Activated T-helper 2 cell treated with anti-CD3 and anti-CD28 coated beads, Interferon-gamma antibody, Interleukin-2, Interleukin-4, amounts not matched to agents 10 μg/mL and 5 μg/mL and 100 μg/mL, durations not matched to agents 14 hours and 24 hours and 36 hours (primary cell): ENCODE results near the gene BICRA. TPM values are rescaled to one million over a fixed set of nuclear protein-coding genes. Genes with fewer than 3 reads are reported as not detected.

Experiments used
- DNase-seq: peaks from one replicate; pipeline ENCODE4 v3.0.0; 2021; ENCODE audit warnings: low spot score
- H3K27ac Mint-ChIP-seq: one replicate; pipeline ENCODE4 v1.8.0; 2021; ENCODE audit warnings: mixed read lengths
- H3K27me3 Mint-ChIP-seq: one replicate; pipeline ENCODE4 v1.8.0; 2021; ENCODE audit warnings: low read depth, mixed read lengths
- H3K36me3 Mint-ChIP-seq: one replicate; pipeline ENCODE4 v1.8.0; 2021; ENCODE audit warnings: low read depth, mixed read lengths
- H3K4me1 Mint-ChIP-seq: one replicate; pipeline ENCODE4 v1.8.0; 2021; ENCODE audit warnings: low read depth, mixed read lengths
- H3K4me3 Mint-ChIP-seq: one replicate; pipeline ENCODE4 v1.8.0; 2021; ENCODE audit warnings: low read depth, mild to moderate bottlenecking, moderate library complexity, mixed read lengths
- H3K9me3 Mint-ChIP-seq: one replicate; pipeline ENCODE4 v1.8.0; 2021; ENCODE audit warnings: mixed read lengths
- intact Hi-C: fragments of 100-400 bp; cut with micrococcal nuclease; formaldehyde crosslinking; loops from one replicate; pipeline ENCODE4 v1.15.1; 2023
- total RNA-seq: library from RNA; stranded (reverse); gene quantifications from 2 replicates; pipeline ENCODE4 v1.2.3, GENCODE V29; 2022

BICRA gene
- total RNA-seq, 1 donor from 2014 or later, result 12.2 TPM

GRCh38 chr19:47644743-47645482, 36.0 kb downstream of the BICRA start:
- H3K36me3 Mint-ChIP-seq, result peaks cover 16% of the 10 kb centered on the region
- H3K27ac Mint-ChIP-seq, result no peak overlapping the region
- H3K4me3 Mint-ChIP-seq, result no peak overlapping the region
- no peaks in the 10 kb centered on the region for H3K27me3 Mint-ChIP-seq
- intact Hi-C loops, result no loop called here
- no peaks in the 10 kb centered on the region for H3K4me1 Mint-ChIP-seq
- DNase-seq, result no peak
- no peaks in the 10 kb centered on the region for H3K9me3 Mint-ChIP-seq

GRCh38 chr19:47646924-47647323, 38.0 kb downstream of the BICRA start:
- Mint-ChIP-seq H3K4me3 (no peak overlapping the region), H3K27ac (no peak overlapping the region), H3K27me3 (no peaks in the 10 kb centered on the region), H3K4me1 (peaks cover 4% of the 10 kb centered on the region), H3K9me3 (no peaks in the 10 kb centered on the region), H3K36me3 (peaks cover 13% of the 10 kb centered on the region)
- DNase-seq, result no peak
- intact Hi-C loops, result no loop called here

GRCh38 chr19:47649588-47649987, 40.7 kb downstream of the BICRA start:
- Mint-ChIP-seq H3K27me3 (no peaks in the 10 kb centered on the region), H3K9me3 (no peaks in the 10 kb centered on the region), H3K4me3 (no peak overlapping the region), H3K36me3 (peaks cover 13% of the 10 kb centered on the region), H3K27ac (no peak overlapping the region), H3K4me1 (peaks cover 4% of the 10 kb centered on the region)
- no peak for DNase-seq
- intact Hi-C loops, result no loop called here

GRCh38 chr19:47650700-47651099, 41.8 kb downstream of the BICRA start:
- intact Hi-C loops, result no loop called here
- peaks cover 6% of the 10 kb centered on the region for H3K36me3 Mint-ChIP-seq
- DNase-seq, result no peak
- H3K9me3 Mint-ChIP-seq, result no peaks in the 10 kb centered on the region
- no peaks in the 10 kb centered on the region for H3K27me3 Mint-ChIP-seq
- no peak overlapping the region for H3K27ac Mint-ChIP-seq
- no peak overlapping the region for H3K4me3 Mint-ChIP-seq
- H3K4me1 Mint-ChIP-seq, result peaks cover 4% of the 10 kb centered on the region

DNA sequence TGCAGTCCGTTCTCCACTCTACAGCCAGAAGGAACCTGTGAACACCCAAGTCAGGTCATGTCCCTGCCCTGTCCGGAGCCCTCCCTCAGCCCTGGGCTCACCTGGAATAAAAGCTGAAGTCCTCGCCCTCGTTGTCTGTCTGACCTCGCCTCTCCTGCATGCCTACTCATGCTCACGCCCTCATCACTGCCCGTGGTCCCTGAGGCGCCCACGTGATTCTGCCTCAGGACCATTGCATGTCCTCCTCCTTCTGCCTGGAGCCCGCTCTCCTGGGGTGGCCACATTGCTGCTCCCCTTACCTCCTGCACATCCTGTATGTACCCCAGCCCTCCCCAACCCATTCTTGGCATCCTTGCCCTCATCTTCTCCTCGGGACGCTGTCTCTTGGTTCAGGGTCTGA, 42.2 kb downstream of the BICRA start:
- no peak overlapping the region for H3K4me3 Mint-ChIP-seq
- no peak for DNase-seq
- intact Hi-C loops, result no loop called here
- H3K27me3 Mint-ChIP-seq, result no peaks in the 10 kb centered on the region
- peaks cover 2% of the 10 kb centered on the region for H3K36me3 Mint-ChIP-seq
- H3K9me3 Mint-ChIP-seq, result no peaks in the 10 kb centered on the region
- H3K27ac Mint-ChIP-seq, result no peak overlapping the region
- H3K4me1 Mint-ChIP-seq, result peaks cover 4% of the 10 kb centered on the region

GRCh38 chr19:47651691-47652090, 42.8 kb downstream of the BICRA start:
- Mint-ChIP-seq H3K9me3 (no peaks in the 10 kb centered on the region), H3K4me3 (no peak overlapping the region), H3K36me3 (no peaks in the 10 kb centered on the region), H3K27me3 (no peaks in the 10 kb centered on the region), H3K4me1 (peaks cover 4% of the 10 kb centered on the region), H3K27ac (no peak overlapping the region)
- DNase-seq, result no peak
- intact Hi-C loops, result no loop called here

DNA sequence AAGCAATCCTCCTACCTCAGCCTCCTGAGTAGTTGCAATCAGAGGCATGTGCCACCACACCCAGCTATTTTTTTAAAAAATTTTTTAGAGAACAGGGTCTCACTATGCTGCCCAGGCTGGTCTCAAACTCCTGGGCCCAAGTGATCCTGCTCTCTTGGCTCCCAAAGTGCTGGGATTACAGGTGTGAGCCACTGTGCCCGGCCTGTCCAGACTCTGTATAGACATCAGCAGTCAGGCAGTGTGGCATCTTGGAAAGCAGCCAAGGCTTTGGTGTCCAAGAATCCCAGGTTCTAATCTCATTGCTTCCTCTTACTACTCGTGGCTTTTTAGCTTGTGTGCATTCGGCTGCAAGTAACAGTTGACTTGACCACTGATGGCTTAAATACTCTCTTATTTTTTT, 43.4 kb downstream of the BICRA start:
- H3K36me3 Mint-ChIP-seq, result no peaks in the 10 kb centered on the region

DNA sequence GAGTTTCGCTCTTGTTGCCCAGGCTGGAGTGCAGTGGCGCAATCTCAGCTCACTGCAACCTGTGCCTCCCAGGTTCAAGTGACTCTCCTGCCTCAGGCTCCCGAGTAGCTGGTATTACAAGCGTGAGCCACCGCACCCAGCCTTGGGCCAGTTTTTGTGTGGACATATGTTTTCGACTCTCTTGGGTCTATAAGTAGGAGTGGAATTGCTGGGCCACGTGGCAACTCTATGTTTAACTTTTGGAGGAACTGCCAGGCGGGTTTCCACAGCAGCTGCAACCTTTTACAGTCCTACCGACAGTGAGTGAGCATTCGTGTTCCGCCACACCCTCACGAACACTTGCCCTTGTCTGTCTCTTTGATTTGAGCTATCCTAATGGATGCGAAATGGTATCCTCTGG, 44.9 kb downstream of the BICRA start:
- Mint-ChIP-seq H3K4me1 (peaks cover 4% of the 10 kb centered on the region), H3K4me3 (no peak overlapping the region), H3K9me3 (no peaks in the 10 kb centered on the region), H3K27me3 (no peaks in the 10 kb centered on the region), H3K27ac (no peak overlapping the region), H3K36me3 (no peaks in the 10 kb centered on the region)
- intact Hi-C loops, result no loop called here
- no peak for DNase-seq

More for the DNA sequence above, 43.4 kb downstream of the BICRA start:
- intact Hi-C loops, result no loop called here
- no peak for DNase-seq
- Mint-ChIP-seq H3K27ac (no peak overlapping the region), H3K4me3 (no peak overlapping the region), H3K4me1 (peaks cover 4% of the 10 kb centered on the region), H3K27me3 (no peaks in the 10 kb centered on the region), H3K9me3 (no peaks in the 10 kb centered on the region)

GRCh38 chr19:47657719-47658118, 48.8 kb downstream of the BICRA start:
- H3K4me3 Mint-ChIP-seq, result no peak overlapping the region
- H3K36me3 Mint-ChIP-seq, result no peaks in the 10 kb centered on the region
- H3K27ac Mint-ChIP-seq, result no peak overlapping the region
- intact Hi-C loops, result no loop called here
- DNase-seq, result no peak
- H3K9me3 Mint-ChIP-seq, result no peaks in the 10 kb centered on the region
- no peaks in the 10 kb centered on the region for H3K27me3 Mint-ChIP-seq
- H3K4me1 Mint-ChIP-seq, result no peaks in the 10 kb centered on the region

DNA sequence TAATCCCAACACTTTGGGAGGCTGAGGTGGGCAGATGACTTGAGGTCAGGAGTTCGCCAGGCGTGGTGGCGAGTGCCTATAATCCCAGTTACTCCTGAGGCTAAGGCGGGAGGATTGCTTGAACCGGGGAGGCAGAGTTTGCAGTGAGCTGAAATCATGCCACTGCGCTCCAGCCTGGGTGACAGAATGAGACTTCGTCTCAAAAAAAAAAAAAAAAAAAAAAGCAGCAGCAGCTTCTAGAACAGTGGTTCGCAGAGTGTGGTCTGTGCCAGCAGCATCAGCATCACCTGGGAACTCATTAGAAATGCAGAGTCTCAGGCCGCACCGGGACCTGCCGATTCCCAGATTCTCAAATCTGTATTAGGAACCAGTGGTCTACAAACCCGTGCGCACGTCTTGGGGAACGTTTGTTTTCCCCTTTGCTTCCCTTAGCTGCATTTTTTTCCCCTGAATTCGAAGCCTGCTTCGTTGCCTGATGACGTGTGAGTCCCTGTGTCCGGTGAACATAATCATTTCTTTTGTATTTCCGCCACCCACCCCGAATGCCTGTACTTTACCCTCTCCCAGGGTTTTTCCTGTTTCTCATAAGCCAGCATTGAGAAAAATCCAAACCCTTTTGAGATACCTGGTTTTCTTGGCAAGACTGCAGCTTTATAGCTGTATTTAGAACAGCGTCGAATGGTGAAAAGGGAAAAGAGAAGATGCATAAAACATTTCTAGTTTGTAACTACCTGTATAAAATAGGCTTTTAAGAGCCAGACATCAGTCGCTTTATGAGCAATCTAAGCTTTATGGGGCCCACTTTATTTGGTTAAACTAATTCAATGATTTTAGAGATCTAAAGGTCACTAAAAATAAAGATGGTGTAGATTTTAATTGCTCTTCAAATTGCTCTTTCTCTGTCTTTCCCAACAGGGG, 49.8 kb downstream of the BICRA start:
- no peak overlapping the region for H3K4me3 Mint-ChIP-seq

DNA sequence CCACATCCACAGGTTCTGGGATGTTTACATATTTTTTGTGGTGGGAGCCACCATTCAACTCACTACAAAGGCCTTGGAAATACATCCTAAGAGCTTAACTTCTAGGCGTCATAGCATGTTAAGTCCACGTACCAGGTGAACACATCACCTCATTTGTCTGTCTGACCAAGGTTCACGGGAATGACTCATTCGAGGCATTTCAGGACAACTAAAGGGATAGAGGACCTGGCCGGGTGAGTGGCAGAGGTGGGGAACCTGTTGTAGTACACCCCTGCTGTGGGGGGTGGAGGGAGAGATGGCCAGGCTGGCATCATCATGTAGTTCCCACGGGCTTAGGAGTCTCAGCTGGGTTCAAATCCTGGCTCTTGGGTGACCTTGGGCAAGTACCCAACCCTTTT, 51.5 kb downstream of the BICRA start:
- Mint-ChIP-seq H3K27ac (no peak overlapping the region), H3K9me3 (no peaks in the 10 kb centered on the region), H3K36me3 (no peaks in the 10 kb centered on the region), H3K27me3 (no peaks in the 10 kb centered on the region), H3K4me1 (no peaks in the 10 kb centered on the region), H3K4me3 (no peak overlapping the region)
- intact Hi-C loops, result no loop called here
- no peak for DNase-seq

More for the DNA sequence above, 49.8 kb downstream of the BICRA start:
- H3K27ac Mint-ChIP-seq, result no peak overlapping the region
- DNase-seq, result no peak
- H3K27me3 Mint-ChIP-seq, result no peaks in the 10 kb centered on the region
- no peaks in the 10 kb centered on the region for H3K4me1 Mint-ChIP-seq
- no peaks in the 10 kb centered on the region for H3K36me3 Mint-ChIP-seq
- intact Hi-C loops, result no loop called here
- H3K9me3 Mint-ChIP-seq, result no peaks in the 10 kb centered on the region

- intact Hi-C loops, result no loop called here
- Mint-ChIP-seq H3K36me3 (no peaks in the 10 kb centered on the region), H3K4me1 (no peaks in the 10 kb centered on the region), H3K9me3 (no peaks in the 10 kb centered on the region), H3K27ac (no peak overlapping the region), H3K4me3 (no peak overlapping the region), H3K27me3 (no peaks in the 10 kb centered on the region)
- no peak for DNase-seq
Observed at GRCh38 chr19:47661161-47661560, 52.2 kb downstream of the BICRA start.

DNA sequence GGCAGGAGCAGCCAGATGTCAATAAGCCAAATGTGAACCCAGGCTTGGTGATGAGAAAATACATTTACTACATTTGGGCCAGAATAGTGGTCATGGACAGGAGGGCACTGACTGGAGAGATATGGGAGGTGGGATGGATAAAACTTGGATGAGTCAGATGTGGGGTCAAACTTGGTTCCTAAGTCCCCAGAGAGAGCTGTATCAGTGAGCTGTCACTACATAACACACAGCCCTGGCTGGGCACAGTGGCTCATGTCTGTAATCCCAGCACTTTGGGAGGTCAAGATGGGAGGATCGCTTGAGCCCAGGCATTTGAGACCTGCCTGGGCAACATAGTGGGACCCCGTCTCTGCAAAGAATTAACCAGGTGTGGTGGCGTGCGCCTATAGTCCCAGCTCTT, 52.7 kb downstream of the BICRA start:
- H3K27ac Mint-ChIP-seq, result no peak overlapping the region
- intact Hi-C loops, result no loop called here

More for the DNA sequence above, 52.7 kb downstream of the BICRA start:
- DNase-seq, result no peak
- H3K27me3 Mint-ChIP-seq, result no peaks in the 10 kb centered on the region
- no peaks in the 10 kb centered on the region for H3K36me3 Mint-ChIP-seq
- no peak overlapping the region for H3K4me3 Mint-ChIP-seq
- no peaks in the 10 kb centered on the region for H3K9me3 Mint-ChIP-seq
- no peaks in the 10 kb centered on the region for H3K4me1 Mint-ChIP-seq
